Activated CD4-positive, alpha-beta memory T cell treated with anti-CD3 and anti-CD28 coated beads for 36 hours (primary cell): ENCODE measurements around the gene PCIF1. TPM values are rescaled to one million over a fixed set of nuclear protein-coding genes. Genes with fewer than 3 reads are reported as not detected.

Experiments
- CTCF ChIA-PET: fragments of 350-600 bp; sonication (Branson Sonifier 250); formaldehyde crosslinking; loops from one replicate; lab custom pipeline; 2021; ENCODE audit warnings: antibody characterized with exemption, inconsistent platforms; lab: Charles Lee
- POLR2A ChIA-PET: fragments of 350-600 bp; sonication (Branson Sonifier 250); formaldehyde crosslinking; loops from one replicate; lab custom pipeline; 2021; ENCODE audit warnings: antibody characterized with exemption; lab: Charles Lee
- DNase-seq: peaks from one replicate; pipeline ENCODE4 v3.0.0-alpha.2; 2020
- H3K27ac Mint-ChIP-seq: one replicate; pipeline ENCODE4 v1.8.0; 2021; ENCODE audit warnings: mixed read lengths
- H3K27me3 Mint-ChIP-seq: one replicate; pipeline ENCODE4 v1.8.0; 2021; ENCODE audit warnings: mixed read lengths
- H3K36me3 Mint-ChIP-seq: one replicate; pipeline ENCODE4 v1.8.0; 2021; ENCODE audit warnings: mixed read lengths
- H3K4me1 Mint-ChIP-seq: one replicate; pipeline ENCODE4 v1.8.0; 2021; ENCODE audit warnings: low read depth, mixed read lengths
- H3K4me3 Mint-ChIP-seq: one replicate; pipeline ENCODE4 v1.8.0; 2021; ENCODE audit warnings: mild to moderate bottlenecking, mixed read lengths
- H3K9me3 Mint-ChIP-seq: one replicate; pipeline ENCODE4 v1.8.0; 2021; ENCODE audit warnings: mixed read lengths
- intact Hi-C: fragments of 100-400 bp; cut with micrococcal nuclease; formaldehyde crosslinking; loops from one replicate; pipeline ENCODE4 v1.15.1; 2023
- total RNA-seq, 2 experiments: library from RNA; stranded (reverse); gene quantifications; one replicate each; pipeline ENCODE4 v1.2.3, GENCODE V29; 2021

Gene PCIF1
- total RNA-seq, 2 experiments from 2014 or later = 29.9 to 33.0 TPM

- CTCF ChIA-PET = interaction anchor here (1.1 kb wide), 1 partner anchor 108 kb away, joined by 3 read pairs; no protein-coding TSS in a partner anchor
- intact Hi-C loops = no loop called here
- POLR2A ChIA-PET = no interaction called here
- DNase-seq = no peak
- Mint-ChIP-seq H3K9me3 (no peaks in the 10 kb centered on the region), H3K36me3 (no peaks in the 10 kb centered on the region), H3K27me3 (peaks cover 2% of the 10 kb centered on the region), H3K4me1 (peaks cover 19% of the 10 kb centered on the region), H3K27ac (no peak overlapping the region), H3K4me3 (no peak overlapping the region)
Observed at GRCh38 chr20:45907219-45907948, 27.1 kb upstream of the PCIF1 start.

GRCh38 chr20:45908084-45908483 lies 26.4 kb upstream of the PCIF1 start:
- Mint-ChIP-seq H3K4me1 (peaks cover 22% of the 10 kb centered on the region), H3K27me3 (peaks cover 4% of the 10 kb centered on the region), H3K36me3 (no peaks in the 10 kb centered on the region), H3K4me3 (no peak overlapping the region), H3K9me3 (no peaks in the 10 kb centered on the region), H3K27ac (no peak overlapping the region)
- POLR2A ChIA-PET = no interaction called here
- no peak for DNase-seq
- CTCF ChIA-PET = interaction anchor here (1.1 kb wide), 1 partner anchor 109 kb away, joined by 3 read pairs; no protein-coding TSS in a partner anchor
- intact Hi-C loops = no loop called here

- H3K27me3 Mint-ChIP-seq = peaks cover 6% of the 10 kb centered on the region
- DNase-seq = no peak
Observed at GRCh38 chr20:45909336-45909808, 25.1 kb upstream of the PCIF1 start.

GRCh38 chr20:45909817-45910669 lies 24.4 kb upstream of the PCIF1 start:
- ChIA-PET POLR2A (interaction anchor here (0.6 to 1.3 kb wide), 4 partner anchors 11 to 1028 kb away, joined by 3 to 5 read pairs (median 4); partner anchors contain the start of gene NEURL2), CTCF (interaction anchor here (1.0 to 1.1 kb wide), 2 partner anchors 26 to 60 kb away, joined by 3 to 4 read pairs; no protein-coding TSS in a partner anchor)
- Mint-ChIP-seq H3K4me1 (peaks cover 23% of the 10 kb centered on the region), H3K36me3 (no peaks in the 10 kb centered on the region), H3K9me3 (no peaks in the 10 kb centered on the region), H3K4me3 (peak overlapping the region; percentile 74), H3K27ac (peak overlapping the region; percentile 46), H3K27me3 (peaks cover 9% of the 10 kb centered on the region)
- intact Hi-C loops = loop anchor here (2.0 kb wide), 2 partner anchors 17 to 25 kb away; partner anchors contain the start of gene PCIF1
- DNase-seq = no peak

More at GRCh38 chr20:45909336-45909808, 25.1 kb upstream of the PCIF1 start:
- no peak overlapping the region for H3K27ac Mint-ChIP-seq
- no peaks in the 10 kb centered on the region for H3K36me3 Mint-ChIP-seq
- no peak overlapping the region for H3K4me3 Mint-ChIP-seq
- no peaks in the 10 kb centered on the region for H3K9me3 Mint-ChIP-seq
- CTCF ChIA-PET = no interaction called here
- intact Hi-C loops = no loop called here
- POLR2A ChIA-PET = interaction anchor here (0.9 to 1.3 kb wide), 4 partner anchors 12 to 26 kb away, joined by 3 to 5 read pairs (median 3); partner anchors contain the start of gene NEURL2
- peaks cover 23% of the 10 kb centered on the region for H3K4me1 Mint-ChIP-seq

GRCh38 chr20:45910670-45911485 lies 23.6 kb upstream of the PCIF1 start:
- H3K36me3 Mint-ChIP-seq = no peaks in the 10 kb centered on the region
- ChIA-PET CTCF (interaction anchor here (1.0 to 1.1 kb wide), 2 partner anchors 26 to 59 kb away, joined by 3 to 4 read pairs; no protein-coding TSS in a partner anchor), POLR2A (interaction anchor here (0.6 kb wide), 1 partner anchor 1029 kb away, joined by 4 read pairs; no protein-coding TSS in a partner anchor)
- intact Hi-C loops = loop anchor here (2.0 kb wide), 2 partner anchors 18 to 24 kb away; partner anchors contain the start of gene PCIF1
- H3K4me3 Mint-ChIP-seq = peak overlapping the region; percentile 74
- H3K9me3 Mint-ChIP-seq = no peaks in the 10 kb centered on the region
- H3K27ac Mint-ChIP-seq = peak overlapping the region; percentile 46
- H3K4me1 Mint-ChIP-seq = peaks cover 23% of the 10 kb centered on the region
- H3K27me3 Mint-ChIP-seq = peaks cover 9% of the 10 kb centered on the region
- DNase-seq = peak; percentile 98

- H3K27me3 Mint-ChIP-seq = peaks cover 15% of the 10 kb centered on the region
- H3K36me3 Mint-ChIP-seq = no peaks in the 10 kb centered on the region
- H3K4me1 Mint-ChIP-seq = peaks cover 23% of the 10 kb centered on the region
- H3K4me3 Mint-ChIP-seq = peak within 1 kb of the TSS; percentile 74
- ChIA-PET CTCF (no interaction called here), POLR2A (no interaction called here)
- no peaks in the 10 kb centered on the region for H3K9me3 Mint-ChIP-seq
- intact Hi-C loops = loop anchor here (2.0 kb wide), 2 partner anchors 19 to 23 kb away; partner anchors contain the start of gene PCIF1
- peak; percentile 37 for DNase-seq
- H3K27ac Mint-ChIP-seq = no peak within 1 kb of the TSS
Observed at GRCh38 chr20:45911486-45912343, 22.8 kb upstream of the PCIF1 start, which contains the start of gene PLTP. TSS of gene PLTP (minus strand) at chr20:45912155. CDS start at chr20:45911452, 703 bp downstream.

GRCh38 chr20:45912344-45912682 lies 22.2 kb upstream of the PCIF1 start:
- Mint-ChIP-seq H3K4me3 (peak overlapping the region; percentile 41), H3K9me3 (no peaks in the 10 kb centered on the region), H3K36me3 (no peaks in the 10 kb centered on the region), H3K27me3 (peaks cover 15% of the 10 kb centered on the region), H3K4me1 (peaks cover 23% of the 10 kb centered on the region), H3K27ac (no peak overlapping the region)
- POLR2A ChIA-PET = no interaction called here
- no peak for DNase-seq
- CTCF ChIA-PET = no interaction called here
- intact Hi-C loops = no loop called here

- CTCF ChIA-PET = no interaction called here
Observed at GRCh38 chr20:45913116-45913515, 21.4 kb upstream of the PCIF1 start.

GRCh38 chr20:45917790-45918141 lies 16.7 kb upstream of the PCIF1 start:
- ChIA-PET CTCF (no interaction called here), POLR2A (interaction anchor here (0.6 kb wide), 1 partner anchor 18 kb away, joined by 6 read pairs; no protein-coding TSS in a partner anchor)
- H3K27ac Mint-ChIP-seq = no peak overlapping the region
- peaks cover 2% of the 10 kb centered on the region for H3K4me1 Mint-ChIP-seq
- peaks cover 23% of the 10 kb centered on the region for H3K27me3 Mint-ChIP-seq
- DNase-seq = no peak
- H3K9me3 Mint-ChIP-seq = no peaks in the 10 kb centered on the region
- intact Hi-C loops = no loop called here
- no peaks in the 10 kb centered on the region for H3K36me3 Mint-ChIP-seq
- H3K4me3 Mint-ChIP-seq = no peak overlapping the region

More at GRCh38 chr20:45913116-45913515, 21.4 kb upstream of the PCIF1 start:
- Mint-ChIP-seq H3K27me3 (peaks cover 15% of the 10 kb centered on the region), H3K4me1 (peaks cover 23% of the 10 kb centered on the region), H3K36me3 (no peaks in the 10 kb centered on the region), H3K4me3 (no peak overlapping the region), H3K27ac (no peak overlapping the region), H3K9me3 (no peaks in the 10 kb centered on the region)
- intact Hi-C loops = no loop called here
- DNase-seq = no peak
- POLR2A ChIA-PET = no interaction called here

GRCh38 chr20:45918182-45918737 lies 16.2 kb upstream of the PCIF1 start:
- Mint-ChIP-seq H3K27ac (no peak overlapping the region), H3K4me1 (no peaks in the 10 kb centered on the region), H3K4me3 (no peak overlapping the region), H3K9me3 (no peaks in the 10 kb centered on the region), H3K27me3 (peaks cover 21% of the 10 kb centered on the region), H3K36me3 (no peaks in the 10 kb centered on the region)
- ChIA-PET POLR2A (interaction anchor here (0.6 kb wide), 1 partner anchor 18 kb away, joined by 6 read pairs; no protein-coding TSS in a partner anchor), CTCF (no interaction called here)
- no peak for DNase-seq
- intact Hi-C loops = no loop called here
